K562 (cell line): Measurements from ENCODE around the gene CTCFL. TPM values are rescaled to one million over a fixed set of nuclear protein-coding genes. Genes with fewer than 3 reads are reported as not detected.
A peak's percentile ranks its signal among the peaks of the same experiment; 100 is the strongest.

Source experiments
- ATAC-seq: fragments of 200-7000 bp; cut with Tn5 transposase; 3 replicates; pipeline ENCODE4 v1.9.1; 2020; ENCODE audit warnings: moderate library complexity
- BruUV-seq: library from RNA; stranded (reverse); fragments of 400-500 nt; replicated peaks from 2 replicates; lab custom pipeline; 2021; lab: Mats Ljungman, UMichigan
- CTCF ChIA-PET: fragments of 300-600 bp; formaldehyde crosslinking; extraction: SDS; loops from one replicate; lab custom pipeline; 2021; ENCODE audit warnings: low intra/inter-chr PET ratio; lab: Yijun Ruan, JAX
- POLR2A ChIA-PET: fragments of 300-600, 350-650 bp; sonication (Branson Sonifier 250); formaldehyde crosslinking; extraction: SDS; loops from one replicate; lab custom pipeline; 2021; ENCODE audit warnings: antibody characterized with exemption, inconsistent platforms; lab: Yijun Ruan, JAX
- DNase-seq, 4 experiments: peaks; one replicate each; pipeline versions ENCODE4 v3.0.0 to v3.0.0-alpha.2; 2011 to 2018; ENCODE audit warnings: low spot score in 3 of 4, mixed read lengths in 3 of 4; ENCODE audit errors: extremely low read depth in 1 of 4
- FAIRE-seq: peaks from 2 replicates; lab custom pipeline; 2011; peaks lifted over from hg19 to GRCh38; lab: Jason Lieb, UNC
- H2AFZ ChIP-seq: 2 replicates; pipeline ENCODE4 v1.6.0; 2011; ENCODE audit warnings: low read depth, low read length, control low read depth, inconsistent platforms
- H3K27ac ChIP-seq: fragments of 200-600 bp; 3 replicates; pipeline ENCODE4 v1.8.0; 2011; ENCODE audit warnings: low read depth, mild to moderate bottlenecking, control low read depth, inconsistent platforms, low read length, moderate library complexity, mixed read lengths; ENCODE audit errors: extremely low read depth
- H3K27me3 ChIP-seq, 2 experiments: fragments of 300-600 bp in 1 of 2; 2 replicates in 1 of 2; 3 replicates in 1 of 2; pipeline versions ENCODE4 v1.6.0 to v1.8.0; 2011; ENCODE audit warnings: inconsistent platforms in 2 of 2, low read length in 2 of 2, mild to moderate bottlenecking in 1 of 2, mixed read lengths in 1 of 2, moderate library complexity in 1 of 2; ENCODE audit not compliant: control insufficient read depth in 2 of 2, insufficient read depth in 2 of 2
- H3K36me3 ChIP-seq: fragments of 300-600 bp; 3 replicates; pipeline ENCODE4 v1.8.0; 2011; ENCODE audit warnings: mild to moderate bottlenecking, low read length, inconsistent platforms; ENCODE audit not compliant: control insufficient read depth, insufficient read depth
- H3K4me1 ChIP-seq, 2 experiments: fragments of 200-600 bp in 1 of 2; replicated peaks in 1 of 2; 2 replicates in 1 of 2; 3 replicates in 1 of 2; pipeline versions ENCODE4 v1.5.1 to v1.8.0; 2011; ENCODE audit warnings: inconsistent platforms in 2 of 2, low read length in 2 of 2, mild to moderate bottlenecking in 1 of 2, mixed read lengths in 1 of 2, moderate library complexity in 1 of 2; ENCODE audit not compliant: control insufficient read depth in 2 of 2, insufficient read depth in 2 of 2
- H3K4me2 ChIP-seq: 2 replicates; pipeline ENCODE4 v1.6.1; 2011; ENCODE audit warnings: low read length, control low read depth, inconsistent platforms, mixed read lengths; ENCODE audit not compliant: insufficient read depth
- H3K4me3 ChIP-seq: fragments of 200-600 bp; sonication (generic), shearing (Covaris generic); 2 replicates; pipeline ENCODE4 v1.5.1; 2016; ENCODE audit warnings: control low read depth, inconsistent platforms
- H3K79me2 ChIP-seq: fragments of 200-600 bp; 3 replicates; pipeline ENCODE4 v1.8.0; 2011; ENCODE audit warnings: low read length, inconsistent platforms; ENCODE audit not compliant: control insufficient read depth, insufficient read depth
- H3K9ac ChIP-seq, 2 experiments: 2 replicates each; pipeline versions ENCODE4 v1.6.0 to v1.6.1; 2011; ENCODE audit warnings: low read depth in 2 of 2, low read length in 2 of 2, control low read depth in 1 of 2, inconsistent platforms in 1 of 2, mild to moderate bottlenecking in 1 of 2, mixed read lengths in 1 of 2; ENCODE audit not compliant: insufficient read depth in 1 of 2
- H3K9me1 ChIP-seq: one replicate; pipeline ENCODE4 v1.6.0; 2011; ENCODE audit warnings: inconsistent platforms, mild to moderate bottlenecking, low read length, moderate library complexity; ENCODE audit not compliant: control insufficient read depth, insufficient read depth
- H3K9me3 ChIP-seq: replicated peaks from 2 replicates; pipeline ENCODE4 v1.5.1; 2011; ENCODE audit warnings: low read depth, low read length, inconsistent platforms; ENCODE audit not compliant: control insufficient read depth, insufficient read depth
- H4K20me1 ChIP-seq: replicated peaks from 2 replicates; pipeline ENCODE4 v1.6.1; 2011; ENCODE audit warnings: low read length, inconsistent platforms, mixed read lengths; ENCODE audit not compliant: control insufficient read depth, insufficient read depth
- BACH1 ChIP-seq: fragments of 200-800 bp; sonication (Bioruptor generic); IDR thresholded peaks from 2 replicates; pipeline ENCODE4 v1.6.1; 2016; ENCODE audit warnings: missing genetic modification characterization, missing compliant biosample characterization
- JUNB ChIP-seq: fragments of 450-650 bp; formaldehyde crosslinking; conservative IDR thresholded peaks from 2 replicates; pipeline ENCODE4 v1.4.0; 2020; ENCODE audit warnings: mild to moderate bottlenecking
- PHF8 ChIP-seq: fragments of 200-600 bp; sonication (generic); IDR thresholded peaks from 2 replicates; pipeline ENCODE4 v1.6.1; 2012; ENCODE audit warnings: mixed run types, mild to moderate bottlenecking, inconsistent platforms, low read length, moderate library complexity, borderline replicate concordance
- PURB ChIP-seq: sonication (generic); formaldehyde crosslinking; IDR thresholded peaks from 2 replicates; pipeline ENCODE4 v1.9.0; 2021; ENCODE audit warnings: low read depth, mild to moderate bottlenecking, missing genetic modification reagents
- RBBP5 ChIP-seq: fragments of 200-600 bp; sonication (generic); IDR thresholded peaks from 2 replicates; pipeline ENCODE4 v1.6.1; 2012; ENCODE audit warnings: borderline replicate concordance, mild to moderate bottlenecking, low read length, control low read depth, inconsistent platforms; ENCODE audit not compliant: insufficient read depth, poor library complexity, severe bottlenecking
- RBM17 ChIP-seq: fragments of 200-400 bp; formaldehyde crosslinking; IDR thresholded peaks from 2 replicates; pipeline ENCODE4 v1.6.1; 2017; ENCODE audit warnings: low read depth, mild to moderate bottlenecking, low read length, borderline replicate concordance
- RNF219 ChIP-seq: fragments of 250-450 bp; sonication (Bioruptor Pico); IDR thresholded peaks from 2 replicates; pipeline ENCODE4 v1.5.0; 2022; ENCODE audit warnings: mild to moderate bottlenecking
- SAFB ChIP-seq: fragments of 200-400 bp; formaldehyde crosslinking; IDR thresholded peaks from 2 replicates; pipeline ENCODE4 v1.6.1; 2017; ENCODE audit warnings: low read depth, low read length, borderline replicate concordance
- SP1 ChIP-seq: sonication (generic); formaldehyde crosslinking; IDR thresholded peaks from 2 replicates; pipeline ENCODE4 v1.8.1; 2022; ENCODE audit warnings: mild to moderate bottlenecking, missing genetic modification reagents
- SRSF7 ChIP-seq: fragments of 200-400 bp; formaldehyde crosslinking; optimal IDR thresholded peaks from 2 replicates; pipeline ENCODE3; 2017; ENCODE audit warnings: mild to moderate bottlenecking, low read depth, low read length
- STAT5A ChIP-seq: IDR thresholded peaks from 2 replicates; pipeline ENCODE4 v1.6.1; 2012; ENCODE audit warnings: low read length, inconsistent platforms, borderline replicate concordance
- THRAP3 ChIP-seq: fragments of 450-650 bp; IDR thresholded peaks from 2 replicates; pipeline ENCODE4 v1.6.1; 2016; ENCODE audit warnings: mild to moderate bottlenecking, inconsistent platforms, borderline replicate concordance
- ZNF384 ChIP-seq: IDR thresholded peaks from 2 replicates; pipeline ENCODE4 v1.6.1; 2012; ENCODE audit warnings: low read depth, low read length, improper control_type of control experiment
- ZNF449 ChIP-seq: fragments of 250-450 bp; sonication (Bioruptor Pico); IDR thresholded peaks from 2 replicates; pipeline ENCODE4 v1.8.0; 2022; ENCODE audit warnings: moderate library complexity, mild to moderate bottlenecking, inconsistent platforms
- ZNF584 ChIP-seq: fragments of 200-800 bp; sonication (Bioruptor generic); IDR thresholded peaks from 2 replicates; pipeline ENCODE4 v1.6.1; 2016; ENCODE audit warnings: low read depth, mild to moderate bottlenecking, missing genetic modification characterization, missing compliant biosample characterization
- WGBS: fragments of 100-300 bp; shearing (Covaris generic); methylation state at CpG from one replicate; pipeline ENCODE4 v1.1.6; 2016; ENCODE audit warnings: low coverage, mixed read lengths; ENCODE audit not compliant: insufficient coverage; ENCODE audit errors: missing lambda C conversion rate; 5-methylcytosine and 5-hydroxymethylcytosine counted together
- in situ Hi-C: fragments of 300-500 bp; cut with MboI; formaldehyde crosslinking; loops from 4 replicates; pipeline ENCODE4 v1.15.0; 2018; ENCODE audit warnings: inconsistent platforms, mixed read lengths
- intact Hi-C: fragments of 100-400 bp; cut with micrococcal nuclease; formaldehyde crosslinking; loops from 2 replicates; pipeline ENCODE4 v1.14.2; 2022
- polyA plus RNA-seq, 8 experiments: library from polyadenylated mRNA; depleted of rRNA in 4 of 8; stranded (reverse) in 5 of 8; unstranded in 3 of 8; fragments of >200 nt; fragmentation: Nextera tagmentation in 2 of 8; fragmentation: Illumina TruSeq in 1 of 8; extraction: Ambion mirVana in 2 of 8; extraction: Trizol in 1 of 8; gene quantifications; 2 replicates each; pipeline versions ENCODE4 v1.2.1 to v1.2.3, GENCODE V29; 2011 to 2014; ENCODE audit warnings: inconsistent platforms in 1 of 8, missing spikeins in 1 of 8
- total RNA-seq, 7 experiments: library from RNA; depleted of rRNA in 6 of 7; stranded (reverse); fragments of >200 nt in 6 of 7; fragmentation: Illumina TruSeq in 2 of 7; extraction: Trizol in 2 of 7; gene quantifications; 2 replicates each; pipeline versions ENCODE4 v1.2.1 to v1.2.3, GENCODE V29; 2011 to 2021; ENCODE audit warnings: low replicate concordance in 1 of 7
- TF ChIP-seq, protein P1 (sequence below): fragments of 250-450 bp; sonication (Bioruptor Pico); IDR thresholded peaks from 2 replicates; pipeline ENCODE4 v1.8.0; 2021; ENCODE audit warnings: borderline replicate concordance, mild to moderate bottlenecking, moderate library complexity; ENCODE audit not compliant: poor library complexity, severe bottlenecking

The CTCFL gene
- total and polyA plus RNA-seq, 9 of the 15 experiments (the other 6 are each of a cell fraction or from before 2014, with no cell fraction given): 42.4 to 188 (median 111) TPM

DNA sequence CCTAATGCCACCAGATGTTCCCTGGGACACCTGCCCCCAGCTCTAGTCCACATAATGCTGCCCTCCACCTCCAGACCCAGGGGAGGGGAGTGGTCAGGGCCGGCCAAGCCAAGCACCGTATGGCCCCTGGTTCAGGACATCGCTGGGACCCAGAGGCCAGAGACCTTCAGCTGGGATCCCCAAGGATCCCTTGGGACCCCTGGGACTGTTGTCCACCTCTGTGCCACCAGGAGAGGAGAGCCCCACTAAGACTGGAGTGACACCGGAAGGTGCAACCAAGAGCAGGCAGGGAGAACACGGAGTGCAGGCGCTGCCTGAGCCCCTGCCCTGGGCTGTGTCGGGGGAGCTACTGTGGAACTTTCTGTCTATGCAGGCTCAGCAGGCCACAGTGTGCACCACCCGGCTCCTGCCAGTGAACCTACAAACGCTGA lies 43.6 kb downstream of the CTCFL start:
- in situ Hi-C loops: no loop called here
- peak; percentile 45 for ATAC-seq
- DNase-seq: no peak
- TF ChIP-seq BACH1 (no peak), SP1 (no peak), RBBP5 (no peak), JUNB (no peak), SAFB (no peak), ZNF584 (CRISPR knock-in tag) (no peak), PHF8 (no peak), THRAP3 (no peak), RBM17 (no peak), SRSF7 (no peak), STAT5A (no peak), PURB (CRISPR knock-in tag) (no peak), ZNF449 (no peak), ZNF384 (no peak), RNF219 (CRISPR knock-in tag) (no peak)
- TF ChIP-seq, protein P1, sequence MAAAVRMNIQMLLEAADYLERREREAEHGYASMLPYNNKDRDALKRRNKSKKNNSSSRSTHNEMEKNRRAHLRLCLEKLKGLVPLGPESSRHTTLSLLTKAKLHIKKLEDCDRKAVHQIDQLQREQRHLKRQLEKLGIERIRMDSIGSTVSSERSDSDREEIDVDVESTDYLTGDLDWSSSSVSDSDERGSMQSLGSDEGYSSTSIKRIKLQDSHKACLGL: no peak

More for the DNA sequence above, 43.6 kb downstream of the CTCFL start:
- 59% methylated on average over 8 of the region's 9 CpGs for WGBS
- Histone ChIP-seq H3K4me2 (no peak overlapping the region), H3K79me2 (no peaks in the 10 kb centered on the region), H3K4me3 (no peak overlapping the region), H2AFZ (peak overlapping the region; percentile 71), H3K27ac (no peak overlapping the region), H3K9ac (peak overlapping the region; percentile 6 to 11; a peak in 3 of 4 replicates), H3K9me1 (no peaks in the 10 kb centered on the region), H3K36me3 (no peaks in the 10 kb centered on the region), H3K4me1 (peaks cover 14 to 31% of the 10 kb centered on the region in 2 experiments; a peak in 4 of 5 replicates), H4K20me1 (no peaks in the 10 kb centered on the region), H3K27me3 (no peaks in the 10 kb centered on the region), H3K9me3 (no peaks in the 10 kb centered on the region)
- intact Hi-C loops: no loop called here
- FAIRE-seq: no peak
- no TSS peak for BruUV-seq
- CTCF ChIA-PET: no interaction called here
- POLR2A ChIA-PET: interaction anchor here (0.5 kb wide), 1 partner anchor 93 kb away, joined by 3 read pairs; no protein-coding TSS in a partner anchor
